H1 (cell line): Measurements from ENCODE around the gene RNF31. TPM values are rescaled to one million over a fixed set of nuclear protein-coding genes. Genes with fewer than 3 reads are reported as not detected.

Source experiments
- CTCF ChIA-PET: fragments of 300-600 bp; sonication (Branson Sonifier 250); formaldehyde crosslinking; loops from one replicate; lab custom pipeline; 2021; ENCODE audit not compliant: partially characterized antibody; lab: Charles Lee
- POLR2A ChIA-PET: fragments of 300-600 bp; sonication (Branson Sonifier 250); formaldehyde crosslinking; loops from one replicate; lab custom pipeline; 2021; ENCODE audit warnings: inconsistent platforms; ENCODE audit not compliant: partially characterized antibody; lab: Charles Lee
- DNase-seq, 2 experiments: peaks; one replicate each; pipeline versions ENCODE4 v3.0.0 to v3.0.0-alpha.2; 2010 to 2022; ENCODE audit warnings: low spot score in 2 of 2, low read depth in 1 of 2, mixed read lengths in 1 of 2
- FAIRE-seq: peaks from 2 replicates; lab custom pipeline; 2011; peaks lifted over from hg19 to GRCh38; lab: Jason Lieb, UNC
- H2AFZ ChIP-seq: 2 replicates; pipeline ENCODE4 v1.8.1; 2012; ENCODE audit warnings: low read length, inconsistent platforms
- H2AK5ac ChIP-seq: 2 replicates; pipeline ENCODE4 v1.6.1; 2013; ENCODE audit warnings: low read depth, low read length
- H2BK120ac ChIP-seq: replicated peaks from 2 replicates; pipeline ENCODE3; 2013; ENCODE audit warnings: low read depth, low read length, inconsistent platforms
- H2BK12ac ChIP-seq: 2 replicates; pipeline ENCODE4 v1.6.1; 2013; ENCODE audit warnings: low read depth, low read length
- H2BK15ac ChIP-seq: 2 replicates; pipeline ENCODE4 v1.6.1; 2013; ENCODE audit warnings: low read length
- H2BK20ac ChIP-seq: 2 replicates; pipeline ENCODE4 v1.6.1; 2013; ENCODE audit warnings: low read length
- H2BK5ac ChIP-seq: 2 replicates; pipeline ENCODE4 v1.6.1; 2013; ENCODE audit warnings: low read depth, low read length
- H3K14ac ChIP-seq: 2 replicates; pipeline ENCODE4 v1.6.1; 2013; ENCODE audit warnings: inconsistent platforms; ENCODE audit not compliant: insufficient read length
- H3K18ac ChIP-seq: 2 replicates; pipeline ENCODE4 v1.6.1; 2013; ENCODE audit warnings: low read length; ENCODE audit errors: extremely low read depth
- H3K23ac ChIP-seq: 2 replicates; pipeline ENCODE4 v1.6.1; 2013; ENCODE audit warnings: inconsistent platforms; ENCODE audit not compliant: insufficient read length
- H3K23me2 ChIP-seq: 2 replicates; pipeline ENCODE4 v1.6.1; 2013; ENCODE audit warnings: low read depth, low read length
- H3K27ac ChIP-seq: 2 replicates; pipeline ENCODE4 v1.6.1; 2011; ENCODE audit warnings: low read depth, low read length, inconsistent platforms
- H3K27me3 ChIP-seq, 4 experiments: replicated peaks in 1 of 4; 1 replicate in 1 of 4; 2 replicates in 3 of 4; pipeline versions ENCODE4 v1.6.1 to v1.8.1; 2011 to 2013; ENCODE audit warnings: low read length in 3 of 4, mild to moderate bottlenecking in 3 of 4, inconsistent platforms in 2 of 4, mixed read lengths in 2 of 4, moderate library complexity in 1 of 4; ENCODE audit not compliant: control insufficient read depth in 3 of 4, insufficient read depth in 3 of 4; ENCODE audit errors: extremely low read depth in 1 of 4
- H3K36me3 ChIP-seq, 4 experiments: 2 replicates each; pipeline versions ENCODE4 v1.6.1 to v1.8.1; 2011 to 2013; ENCODE audit warnings: mild to moderate bottlenecking in 4 of 4, low read length in 3 of 4, moderate library complexity in 2 of 4, control low read depth in 1 of 4, inconsistent platforms in 1 of 4; ENCODE audit not compliant: insufficient read depth in 4 of 4, control insufficient read depth in 2 of 4
- H3K4ac ChIP-seq: replicated peaks from 2 replicates; pipeline ENCODE3; 2013; ENCODE audit warnings: low read length, low read depth, mixed read lengths, inconsistent platforms; ENCODE audit not compliant: insufficient read length
- H3K4me1 ChIP-seq, 4 experiments: replicated peaks in 1 of 4; 1 replicate in 1 of 4; 2 replicates in 3 of 4; pipeline versions ENCODE4 v1.6.1 to v1.8.1; 2011 to 2013; ENCODE audit warnings: low read length in 3 of 4, inconsistent platforms in 2 of 4, mixed read lengths in 1 of 4; ENCODE audit not compliant: insufficient read depth in 4 of 4, control insufficient read depth in 3 of 4
- H3K4me2 ChIP-seq, 2 experiments: 2 replicates each; pipeline versions ENCODE4 v1.6.1 to v1.8.1; 2011 to 2013; ENCODE audit warnings: low read depth in 2 of 2, low read length in 2 of 2, control low read depth in 1 of 2, inconsistent platforms in 1 of 2, mild to moderate bottlenecking in 1 of 2; ENCODE audit not compliant: insufficient read depth in 1 of 2
- H3K4me3 ChIP-seq, 4 experiments: fragments of 200-600, 300-600 bp in 1 of 4; sonication (generic), shearing (Covaris generic), sonication (Bioruptor Twin) in 1 of 4; 2 replicates each; pipeline versions ENCODE4 v1.5.1 to v1.8.1; 2011 to 2016; ENCODE audit warnings: low read length in 4 of 4, low read depth in 3 of 4, control low read depth in 2 of 4, inconsistent platforms in 2 of 4, mild to moderate bottlenecking in 2 of 4, mixed read lengths in 1 of 4, moderate library complexity in 1 of 4; ENCODE audit not compliant: insufficient read depth in 2 of 4; ENCODE audit errors: extremely low read depth in 1 of 4
- H3K56ac ChIP-seq: replicated peaks from 2 replicates; pipeline ENCODE3; 2013; ENCODE audit warnings: low read depth, mild to moderate bottlenecking, mixed read lengths, low read length, inconsistent platforms; ENCODE audit not compliant: insufficient read length
- H3K79me1 ChIP-seq: 2 replicates; pipeline ENCODE4 v1.6.1; 2013; ENCODE audit warnings: low read depth, low read length, control low read depth
- H3K79me2 ChIP-seq, 2 experiments: 2 replicates each; pipeline versions ENCODE4 v1.6.1 to v1.8.1; 2012 to 2013; ENCODE audit warnings: low read length in 2 of 2, mild to moderate bottlenecking in 2 of 2, inconsistent platforms in 1 of 2; ENCODE audit not compliant: insufficient read depth in 2 of 2, control insufficient read depth in 1 of 2
- H3K9ac ChIP-seq, 4 experiments: replicated peaks in 1 of 4; 1 replicate in 1 of 4; 2 replicates in 3 of 4; pipeline versions ENCODE4 v1.6.1 to v1.8.1; 2011 to 2013; ENCODE audit warnings: low read depth in 3 of 4, low read length in 3 of 4, control low read depth in 2 of 4, mild to moderate bottlenecking in 2 of 4, moderate library complexity in 2 of 4, inconsistent platforms in 1 of 4; ENCODE audit errors: extremely low read depth in 1 of 4
- H3K9me3 ChIP-seq, 2 experiments: 2 replicates each; pipeline versions ENCODE4 v1.6.1 to v1.8.1; 2012 to 2013; ENCODE audit warnings: mild to moderate bottlenecking in 2 of 2, moderate library complexity in 2 of 2, control low read depth in 1 of 2, inconsistent platforms in 1 of 2, low read depth in 1 of 2, low read length in 1 of 2, mixed read lengths in 1 of 2; ENCODE audit not compliant: insufficient read depth in 2 of 2
- H4K20me1 ChIP-seq, 2 experiments: replicated peaks in 1 of 2; 2 replicates each; pipeline versions ENCODE3 to v1.8.1; 2011 to 2013; ENCODE audit warnings: inconsistent platforms in 2 of 2, low read length in 2 of 2, mild to moderate bottlenecking in 1 of 2; ENCODE audit not compliant: insufficient read depth in 2 of 2, control insufficient read depth in 1 of 2
- H4K5ac ChIP-seq: 2 replicates; pipeline ENCODE4 v1.6.1; 2013; ENCODE audit warnings: low read length, low read depth, mixed read lengths, inconsistent platforms; ENCODE audit not compliant: insufficient read length
- H4K8ac ChIP-seq: 2 replicates; pipeline ENCODE4 v1.8.0; 2013; ENCODE audit warnings: mild to moderate bottlenecking, moderate library complexity, low read length, inconsistent platforms; ENCODE audit not compliant: insufficient read depth; ENCODE audit errors: extremely low read depth
- H4K91ac ChIP-seq: replicated peaks from 2 replicates; pipeline ENCODE3; 2013; ENCODE audit warnings: low read length, mixed read lengths, inconsistent platforms; ENCODE audit not compliant: insufficient read length
- CREB1 ChIP-seq: IDR thresholded peaks from 2 replicates; pipeline ENCODE4 v1.6.1; 2012; ENCODE audit warnings: inconsistent platforms
- JUN ChIP-seq: IDR thresholded peaks from 2 replicates; pipeline ENCODE4 v1.6.1; 2011; ENCODE audit warnings: low read depth, mild to moderate bottlenecking, improper control_type of control experiment, low read length
- POLR2AphosphoS5 ChIP-seq: IDR thresholded peaks from 2 replicates; pipeline ENCODE4 v1.6.1; 2011; ENCODE audit warnings: low read depth, low read length
- RNF2 ChIP-seq: fragments of 200-900, 300-1000 bp; sonication (generic); IDR thresholded peaks from 2 replicates; pipeline ENCODE4 v1.7.1; 2016; ENCODE audit warnings: borderline replicate concordance, low read depth, mild to moderate bottlenecking, antibody characterized with exemption, low read length; ENCODE audit not compliant: poor library complexity, severe bottlenecking; ENCODE audit errors: missing control alignments
- SAP30 ChIP-seq: fragments of 300-600 bp; sonication (generic); IDR thresholded peaks from 2 replicates; pipeline ENCODE4 v1.7.1; 2012; ENCODE audit warnings: low read length, moderate library complexity, mild to moderate bottlenecking, inconsistent platforms; ENCODE audit not compliant: insufficient read depth, insufficient replicate concordance
- TCF12 ChIP-seq: IDR thresholded peaks from 2 replicates; pipeline ENCODE4 v1.6.1; 2011; ENCODE audit warnings: low read depth, mild to moderate bottlenecking, low read length
- WGBS, 2 experiments: shearing (Covaris generic) in 1 of 2; methylation state at CpG; one replicate each; pipeline versions ENCODE4 v1.1.6 to v1.1.7; 2013 to 2015; ENCODE audit warnings: low lambda C conversion rate in 2 of 2, mixed read lengths in 2 of 2, inconsistent platforms in 1 of 2, low coverage in 1 of 2, missing lambda C conversion rate in 1 of 2; ENCODE audit not compliant: insufficient replicate concordance in 2 of 2, insufficient coverage in 1 of 2, insufficient read length in 1 of 2; ENCODE audit errors: extremely low coverage in 1 of 2, missing lambda C conversion rate in 1 of 2; 5-methylcytosine and 5-hydroxymethylcytosine counted together
- polyA plus RNA-seq, 7 experiments: library from polyadenylated mRNA; depleted of rRNA in 3 of 7; stranded (reverse) in 5 of 7; unstranded in 2 of 7; fragments of >200 nt in 5 of 7; fragments of 200-250 nt in 2 of 7; gene quantifications; 1 replicate in 5 of 7; 2 replicates in 1 of 7; 4 replicates in 1 of 7; pipeline versions ENCODE4 v1.2.1 to v1.2.3, GENCODE V29; 2011 to 2013; ENCODE audit warnings: missing spikeins in 2 of 7, mixed read lengths in 2 of 7
- total RNA-seq: library from RNA; stranded (reverse); fragmentation: NEBNext Ultra II Directional; extraction: Animal tissue kit (Norgen Biotek cat#: 25700); gene quantifications from 2 replicates; pipeline ENCODE4 v1.2.1, GENCODE V29; 2021
- TF ChIP-seq, protein P1 (sequence below): IDR thresholded peaks from 2 replicates; pipeline ENCODE4 v1.6.1; 2011; ENCODE audit warnings: low read length, improper control_type of control experiment

RNF31 gene
- total and polyA plus RNA-seq, 2 of the 8 experiments (the other 6 are each of a cell fraction or from before 2014, with no cell fraction given), result 17.5 to 72.0 TPM

GRCh38 chr14:24160499-24160849 is 13.2 kb downstream of the RNF31 start:
- no peak overlapping the region for H2AK5ac ChIP-seq
- POLR2A ChIA-PET, result interaction anchor here (0.7 to 7.6 kb wide), 26 partner anchors 10 to 158 kb away, joined by 3 to 93 read pairs (median 5); partner anchors contain the start of genes CHMP4A, DCAF11, DHRS1 and EMC9
- no peak overlapping the region for H3K27ac ChIP-seq
- 0 out of 2 replicates have a peak, but pooled peaks cover 2% of the 10 kb centered on the region for H3K23me2 ChIP-seq
- no peak overlapping the region for H2BK12ac ChIP-seq
- no peak overlapping the region for H2AFZ ChIP-seq
- no peak overlapping the region for H3K4me2 ChIP-seq
- no peak overlapping the region for H3K23ac ChIP-seq
- H3K56ac ChIP-seq, result no peak overlapping the region
- no peaks in the 10 kb centered on the region for H3K79me1 ChIP-seq
- DNase-seq, result no peak
- TF ChIP-seq POLR2AphosphoS5, result no peak
- TF ChIP-seq JUN, result no peak
- no peak for TF ChIP-seq CREB1
- no peak for TF ChIP-seq SAP30
- TF ChIP-seq TCF12, result no peak
- TF ChIP-seq, protein P1, sequence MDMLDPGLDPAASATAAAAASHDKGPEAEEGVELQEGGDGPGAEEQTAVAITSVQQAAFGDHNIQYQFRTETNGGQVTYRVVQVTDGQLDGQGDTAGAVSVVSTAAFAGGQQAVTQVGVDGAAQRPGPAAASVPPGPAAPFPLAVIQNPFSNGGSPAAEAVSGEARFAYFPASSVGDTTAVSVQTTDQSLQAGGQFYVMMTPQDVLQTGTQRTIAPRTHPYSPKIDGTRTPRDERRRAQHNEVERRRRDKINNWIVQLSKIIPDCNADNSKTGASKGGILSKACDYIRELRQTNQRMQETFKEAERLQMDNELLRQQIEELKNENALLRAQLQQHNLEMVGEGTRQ, result no peak
- no peak for TF ChIP-seq RNF2
- H3K14ac ChIP-seq, result no peak overlapping the region
- no peak overlapping the region for H3K9ac ChIP-seq
- no peaks in the 10 kb centered on the region for H3K79me2 ChIP-seq
- H4K20me1 ChIP-seq, result peaks cover 2 to 19% of the 10 kb centered on the region in 2 experiments
- peaks cover 0 to 10% (median 2%) of the 10 kb centered on the region in 4 experiments; a peak in 3 of 7 replicates for H3K4me1 ChIP-seq
- H4K5ac ChIP-seq, result no peak overlapping the region
- H3K18ac ChIP-seq, result no peak overlapping the region
- H2BK5ac ChIP-seq, result no peak overlapping the region
- 100% methylated on average over 3 of the region's 4 CpGs; no CpG with 5 or more reads in 1 of the 2 experiments for WGBS, 2 experiments
- H2BK15ac ChIP-seq, result no peak overlapping the region
- CTCF ChIA-PET, result interaction anchor here (0.6 to 3.3 kb wide), 32 partner anchors 9 to 197 kb away, joined by 3 to 26 read pairs (median 5); partner anchors contain the start of genes CIDEB, DCAF11, IPO4 and NRL
- no peak for FAIRE-seq
- H4K91ac ChIP-seq, result no peak overlapping the region
- no peak overlapping the region for H2BK120ac ChIP-seq
- H3K9me3 ChIP-seq, result no peaks in the 10 kb centered on the region
- H3K4ac ChIP-seq, result no peak overlapping the region
- H2BK20ac ChIP-seq, result no peak overlapping the region
- H4K8ac ChIP-seq, result no peak overlapping the region
- H3K36me3 ChIP-seq, result peaks cover 22 to 44% (median 35%) of the 10 kb centered on the region in 4 experiments
- H3K27me3 ChIP-seq, result no peaks in the 10 kb centered on the region
- no peak overlapping the region for H3K4me3 ChIP-seq
